Mucosa of descending colon (tissue), 3 donors: ENCODE results near the gene CLCF1. TPM values are rescaled to one million over a fixed set of nuclear protein-coding genes. Genes with fewer than 3 reads are reported as not detected.

ENCODE experiments used
- ATAC-seq: fragments of 200-7000 bp; cut with Tn5 transposase; one replicate; pipeline ENCODE4 v1.9.1; 2020; ENCODE audit warnings: mild to moderate bottlenecking, moderate library complexity
- DNase-seq, 3 donors: peaks; one replicate each; pipeline ENCODE4 v3.0.0-alpha.2; 2020
- H3K36me3 ChIP-seq: fragments of 200-600 bp; one replicate; pipeline ENCODE4 v1.8.0; 2021; ENCODE audit warnings: low read depth, mild to moderate bottlenecking
- H3K4me1 ChIP-seq: fragments of 200-600 bp; one replicate; pipeline ENCODE4 v1.8.0; 2021; ENCODE audit warnings: low read depth, mild to moderate bottlenecking
- H3K4me3 ChIP-seq: fragments of 200-600 bp; one replicate; pipeline ENCODE4 v1.8.0; 2021; ENCODE audit warnings: mild to moderate bottlenecking
- H3K9me3 ChIP-seq: fragments of 200-600 bp; one replicate; pipeline ENCODE4 v1.8.0; 2021; ENCODE audit warnings: mild to moderate bottlenecking
- intact Hi-C, 2 donors: fragments of 100-400 bp; cut with DNase I in 1 of 2; cut with micrococcal nuclease in 1 of 2; formaldehyde crosslinking; loops; one replicate each; pipeline versions ENCODE4 v1.11.0 to v1.11.1; 2022; cut with DNase I, micrococcal nuclease
- total RNA-seq, 3 donors: library from RNA; stranded (reverse); fragmentation: NEBNext Ultra II Directional in 2 of 3; extraction: Animal tissue kit (Norgen Biotek cat#: 25700) in 2 of 3; gene quantifications; one replicate each; pipeline versions ENCODE4 v1.2.1 to v1.2.4, GENCODE V29; 2021 to 2023
- TF ChIP-seq, protein P1 (sequence below): fragments of 200-600 bp; IDR thresholded peaks from one replicate; pipeline ENCODE4 v1.8.0; 2022; ENCODE audit warnings: antibody characterized with exemption, mild to moderate bottlenecking
- donor health status: DM: no; HTN: no; CAD: no; lungs with moderate emphysema.
- donor health status: DM: no; HTN: no; CAD: no.
- donor health status: DM: no; HTN: yes; CAD: no.

CLCF1 gene
- total RNA-seq, 3 donors from 2014 or later = 2.2 to 3.0 (median 2.7) TPM

DNA sequence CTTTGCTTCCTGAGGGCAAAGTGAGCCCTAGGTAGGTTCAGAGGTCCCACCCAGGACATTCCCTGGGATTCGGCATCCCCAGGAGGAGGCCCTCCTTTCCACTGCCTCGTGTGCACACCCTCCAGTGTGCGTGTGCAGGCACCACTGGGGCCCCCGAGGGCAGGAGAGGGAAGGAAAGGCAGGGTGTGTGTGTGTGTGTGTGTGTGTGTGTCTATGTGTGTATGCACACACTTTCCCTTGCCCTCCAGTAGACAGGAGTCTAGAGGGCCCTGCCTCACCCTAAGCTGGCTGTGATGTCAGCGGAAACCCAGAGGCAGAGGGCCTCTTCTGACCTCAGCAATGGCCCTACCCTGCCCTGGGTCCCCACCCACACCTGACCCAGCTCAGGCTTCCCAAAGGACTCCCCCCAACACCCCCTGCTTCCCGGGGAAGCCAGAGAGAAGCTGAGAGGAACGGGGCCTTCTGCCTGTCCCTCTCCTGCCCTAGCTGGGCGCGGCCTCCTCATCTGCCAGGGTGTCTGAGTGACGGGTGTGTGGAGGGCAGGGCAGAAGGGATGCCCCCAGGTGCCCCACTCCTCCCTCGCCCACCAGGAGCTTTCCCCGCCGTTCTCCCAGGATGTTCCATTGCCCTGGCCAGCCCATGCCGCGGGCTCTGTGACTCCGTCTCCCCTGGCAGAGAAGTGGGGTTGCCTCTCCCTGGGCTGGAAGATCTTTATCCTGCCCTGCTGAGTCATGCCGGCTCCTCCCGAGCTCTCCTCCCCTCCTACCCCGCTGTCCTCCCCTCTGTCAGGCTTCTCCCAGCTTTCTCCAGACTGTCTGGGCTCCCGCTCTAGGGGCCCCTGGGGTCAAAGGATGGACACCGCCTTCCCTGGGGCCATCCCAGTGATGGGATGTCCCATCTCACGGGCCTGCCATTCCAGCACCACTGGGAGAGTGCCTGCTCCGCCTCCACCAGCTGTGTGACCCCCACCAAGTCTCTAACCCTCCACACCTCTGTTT is 6.0 kb upstream of the CLCF1 start:
- intact Hi-C loops = no loop called here
- ATAC-seq (peak; percentile 49), DNase-seq (peak in 1 of 3 donors; percentile 41)
- H3K36me3 ChIP-seq = no peaks in the 10 kb centered on the region
- peaks cover 14% of the 10 kb centered on the region for H3K4me1 ChIP-seq
- no peak overlapping the region for H3K4me3 ChIP-seq
- TF ChIP-seq, protein P1, sequence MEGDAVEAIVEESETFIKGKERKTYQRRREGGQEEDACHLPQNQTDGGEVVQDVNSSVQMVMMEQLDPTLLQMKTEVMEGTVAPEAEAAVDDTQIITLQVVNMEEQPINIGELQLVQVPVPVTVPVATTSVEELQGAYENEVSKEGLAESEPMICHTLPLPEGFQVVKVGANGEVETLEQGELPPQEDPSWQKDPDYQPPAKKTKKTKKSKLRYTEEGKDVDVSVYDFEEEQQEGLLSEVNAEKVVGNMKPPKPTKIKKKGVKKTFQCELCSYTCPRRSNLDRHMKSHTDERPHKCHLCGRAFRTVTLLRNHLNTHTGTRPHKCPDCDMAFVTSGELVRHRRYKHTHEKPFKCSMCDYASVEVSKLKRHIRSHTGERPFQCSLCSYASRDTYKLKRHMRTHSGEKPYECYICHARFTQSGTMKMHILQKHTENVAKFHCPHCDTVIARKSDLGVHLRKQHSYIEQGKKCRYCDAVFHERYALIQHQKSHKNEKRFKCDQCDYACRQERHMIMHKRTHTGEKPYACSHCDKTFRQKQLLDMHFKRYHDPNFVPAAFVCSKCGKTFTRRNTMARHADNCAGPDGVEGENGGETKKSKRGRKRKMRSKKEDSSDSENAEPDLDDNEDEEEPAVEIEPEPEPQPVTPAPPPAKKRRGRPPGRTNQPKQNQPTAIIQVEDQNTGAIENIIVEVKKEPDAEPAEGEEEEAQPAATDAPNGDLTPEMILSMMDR = no peak
- no peaks in the 10 kb centered on the region for H3K9me3 ChIP-seq

DNA sequence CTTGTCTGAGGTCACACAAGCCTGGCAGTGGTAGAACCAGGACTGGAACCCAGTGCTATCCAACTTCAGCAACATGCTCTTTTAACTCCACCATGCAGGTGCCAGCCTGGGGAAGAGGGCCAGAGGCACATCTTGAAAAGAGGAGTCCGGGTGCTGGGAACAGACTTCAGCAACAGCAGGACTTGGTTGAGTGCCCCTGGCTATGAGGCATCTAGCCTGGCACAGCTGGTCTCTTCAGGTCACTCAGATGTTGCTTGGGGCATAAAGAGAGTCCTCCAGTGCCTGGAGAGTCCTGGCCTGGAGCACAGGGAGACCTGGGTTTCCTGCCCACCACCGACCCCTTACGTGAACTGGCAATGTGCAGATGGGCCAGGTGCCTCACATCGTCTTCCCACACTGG is 5.1 kb upstream of the CLCF1 start:
- TF ChIP-seq, protein P1 = no peak
- intact Hi-C loops = no loop called here
- H3K36me3 ChIP-seq = no peaks in the 10 kb centered on the region
- H3K4me1 ChIP-seq = peaks cover 22% of the 10 kb centered on the region
- H3K9me3 ChIP-seq = no peaks in the 10 kb centered on the region
- no peak overlapping the region for H3K4me3 ChIP-seq
- no peak for ATAC-seq
- no peak for DNase-seq

DNA sequence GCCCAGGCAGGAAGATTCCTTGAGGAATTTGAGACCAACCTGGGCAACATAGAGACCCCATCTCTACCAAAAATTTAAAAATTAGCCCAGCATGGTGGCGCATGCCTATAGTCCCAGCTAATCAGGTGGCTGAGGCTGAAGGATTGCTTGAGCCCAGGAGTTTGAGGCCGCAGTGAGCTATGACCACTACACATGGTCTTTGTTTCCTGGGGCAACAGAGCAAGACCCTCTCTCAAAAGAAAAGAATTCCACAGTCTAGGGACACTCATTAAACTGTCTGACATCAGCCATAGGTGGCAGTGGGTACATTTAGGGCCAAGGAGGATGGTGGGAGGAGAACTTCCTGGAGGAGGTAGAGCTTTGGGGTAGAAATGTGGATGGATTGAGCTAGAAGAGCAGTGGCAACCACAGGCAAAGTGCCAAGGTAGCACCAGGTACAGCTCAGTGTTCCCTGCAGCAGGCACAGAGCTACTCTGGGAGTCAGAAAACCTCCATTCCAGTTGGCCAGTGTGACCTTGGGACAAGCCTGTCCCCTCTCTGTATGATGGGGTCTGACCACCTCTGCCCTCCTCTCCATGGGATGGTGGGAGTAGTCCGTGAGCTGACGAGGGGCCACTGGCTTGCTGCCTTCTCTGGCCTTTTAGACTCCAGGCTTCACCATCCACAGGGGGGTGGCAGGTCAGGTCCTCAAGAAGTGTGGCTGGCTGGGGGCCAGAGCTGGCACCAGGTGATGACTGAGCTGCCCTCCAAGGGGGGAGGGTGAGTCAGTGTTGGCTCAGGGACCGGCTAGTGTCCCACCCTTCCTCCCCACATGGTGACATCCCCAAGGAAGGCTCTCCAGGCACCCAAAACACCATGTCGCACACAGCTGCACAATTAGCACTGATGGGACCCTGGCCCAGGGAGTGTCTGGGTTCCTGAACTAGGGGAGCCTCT is 3.7 kb upstream of the CLCF1 start:
- Histone ChIP-seq H3K4me3 (no peak overlapping the region), H3K4me1 (peaks cover 21% of the 10 kb centered on the region), H3K36me3 (no peaks in the 10 kb centered on the region), H3K9me3 (no peaks in the 10 kb centered on the region)
- TF ChIP-seq, protein P1 = no peak
- intact Hi-C loops = no loop called here
- ATAC-seq (no peak), DNase-seq (peak in 1 of 3 donors; percentile 32)

DNA sequence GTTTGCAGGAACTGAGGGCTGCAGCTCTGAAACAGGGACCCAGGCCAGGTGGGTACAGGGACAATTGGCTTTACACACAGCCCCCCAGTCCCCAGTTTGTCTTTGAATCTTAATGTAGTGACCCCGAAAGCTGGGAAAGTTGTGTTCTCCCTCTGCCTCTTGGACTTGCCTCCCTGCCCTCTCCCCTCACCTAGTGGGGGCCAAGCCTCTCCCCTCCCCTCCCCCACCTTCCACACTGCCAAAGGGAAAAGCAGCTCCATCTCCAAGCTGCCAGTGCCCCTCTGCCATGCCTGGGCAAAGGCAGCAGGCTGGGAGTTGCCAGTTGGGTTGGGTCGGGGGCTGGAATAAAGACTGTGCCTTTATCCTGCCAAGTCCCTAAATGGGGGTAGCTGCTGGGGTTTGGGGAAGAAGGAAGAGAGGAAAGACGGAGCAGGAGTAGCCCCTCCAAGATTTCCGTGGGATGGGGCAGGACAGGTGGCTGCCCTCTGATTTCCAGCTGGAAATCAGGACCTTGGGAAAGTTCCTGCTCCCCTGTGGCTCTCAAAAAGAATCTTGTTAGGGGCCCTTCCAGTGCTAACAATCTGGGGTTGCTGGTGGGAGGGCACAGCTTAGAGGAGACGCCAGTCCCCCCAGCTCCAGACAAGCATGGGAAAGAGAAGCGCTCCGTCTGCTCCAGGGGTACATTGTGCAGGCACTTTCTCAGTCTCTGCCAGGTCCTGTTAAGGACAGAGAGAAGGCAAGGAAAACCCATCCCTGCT is 2.8 kb upstream of the CLCF1 start:
- Histone ChIP-seq H3K4me3 (no peak overlapping the region), H3K4me1 (peaks cover 28% of the 10 kb centered on the region), H3K9me3 (no peaks in the 10 kb centered on the region), H3K36me3 (no peaks in the 10 kb centered on the region)
- TF ChIP-seq, protein P1 = no peak
- ATAC-seq (no peak), DNase-seq (no peak)
- intact Hi-C loops = no loop called here
